ENCODE results near the gene TET2.

Gene TET2

GRCh38 chr4:105197777-105198176 is 51.1 kb downstream of the TET2 start:
- Histone ChIP-seq H3K9me3 (ENCODE audit: control insufficient read depth in 2 of 2, low read length in 2 of 2) (no peaks in the 10 kb centered on the region), H3K4me3 (ENCODE audit: low read length in 2 of 2) (no peak overlapping the region), H3K27me3 (ENCODE audit: control insufficient read depth in 1 of 2, insufficient read depth in 2 of 2, low read length in 2 of 2) (no peaks in the 10 kb centered on the region), H3K4me1 (ENCODE audit: control insufficient read depth, insufficient read depth, low read length) (peaks cover 3% of the 10 kb centered on the region), H3K9ac (ENCODE audit: low read length in 2 of 2) (no peak overlapping the region), H3K27ac (ENCODE audit: low read length) (no peak overlapping the region), H3K36me3 (ENCODE audit: control insufficient read depth in 2 of 2, insufficient read depth in 2 of 2, low read length in 2 of 2) (no peaks in the 10 kb centered on the region)

GRCh38 chr4:105198541-105198940 is 51.9 kb downstream of the TET2 start:
- Histone ChIP-seq H3K27ac (ENCODE audit: low read length) (no peak overlapping the region), H3K4me1 (ENCODE audit: control insufficient read depth, insufficient read depth, low read length) (no peaks in the 10 kb centered on the region), H3K36me3 (ENCODE audit: control insufficient read depth in 2 of 2, insufficient read depth in 2 of 2, low read length in 2 of 2) (no peaks in the 10 kb centered on the region), H3K9ac (ENCODE audit: low read length in 2 of 2) (no peak overlapping the region), H3K9me3 (ENCODE audit: control insufficient read depth in 2 of 2, low read length in 2 of 2) (no peaks in the 10 kb centered on the region), H3K27me3 (ENCODE audit: control insufficient read depth in 1 of 2, insufficient read depth in 2 of 2, low read length in 2 of 2) (no peaks in the 10 kb centered on the region), H3K4me3 (ENCODE audit: low read length in 2 of 2) (no peak overlapping the region)

GRCh38 chr4:105206214-105206613 is 59.5 kb downstream of the TET2 start:
- no peak overlapping the region for H3K4me3 ChIP-seq (ENCODE audit: low read length in 2 of 2)
- no peak overlapping the region for H3K27ac ChIP-seq (ENCODE audit: low read length)
- no peaks in the 10 kb centered on the region for H3K4me1 ChIP-seq (ENCODE audit: control insufficient read depth, insufficient read depth, low read length)
- H3K9ac ChIP-seq (ENCODE audit: low read length in 2 of 2) = no peak overlapping the region
- no peaks in the 10 kb centered on the region for H3K27me3 ChIP-seq (ENCODE audit: control insufficient read depth in 1 of 2, insufficient read depth in 2 of 2, low read length in 2 of 2)
- H3K36me3 ChIP-seq (ENCODE audit: control insufficient read depth in 2 of 2, insufficient read depth in 2 of 2, low read length in 2 of 2) = peaks cover 0 to 2% of the 10 kb centered on the region in 2 donors
- no peaks in the 10 kb centered on the region for H3K9me3 ChIP-seq (ENCODE audit: control insufficient read depth in 2 of 2, low read length in 2 of 2)

GRCh38 chr4:105207386-105207785 is 60.7 kb downstream of the TET2 start:
- Histone ChIP-seq H3K36me3 (ENCODE audit: control insufficient read depth in 2 of 2, insufficient read depth in 2 of 2, low read length in 2 of 2) (peaks cover 0 to 2% of the 10 kb centered on the region in 2 donors), H3K9me3 (ENCODE audit: control insufficient read depth in 2 of 2, low read length in 2 of 2) (no peaks in the 10 kb centered on the region), H3K27ac (ENCODE audit: low read length) (no peak overlapping the region), H3K4me3 (ENCODE audit: low read length in 2 of 2) (no peak overlapping the region), H3K27me3 (ENCODE audit: control insufficient read depth in 1 of 2, insufficient read depth in 2 of 2, low read length in 2 of 2) (no peaks in the 10 kb centered on the region), H3K9ac (ENCODE audit: low read length in 2 of 2) (no peak overlapping the region), H3K4me1 (ENCODE audit: control insufficient read depth, insufficient read depth, low read length) (no peaks in the 10 kb centered on the region)

- no peak overlapping the region for H3K4me3 ChIP-seq (ENCODE audit: low read length in 2 of 2)
- H3K4me1 ChIP-seq (ENCODE audit: control insufficient read depth, insufficient read depth, low read length) = no peaks in the 10 kb centered on the region
- no peak overlapping the region for H3K9ac ChIP-seq (ENCODE audit: low read length in 2 of 2)
- no peak overlapping the region for H3K27ac ChIP-seq (ENCODE audit: low read length)
- H3K9me3 ChIP-seq (ENCODE audit: control insufficient read depth in 2 of 2, low read length in 2 of 2) = no peaks in the 10 kb centered on the region
- H3K36me3 ChIP-seq (ENCODE audit: control insufficient read depth in 2 of 2, insufficient read depth in 2 of 2, low read length in 2 of 2) = peaks cover 0 to 2% of the 10 kb centered on the region in 2 donors
- H3K27me3 ChIP-seq (ENCODE audit: control insufficient read depth in 1 of 2, insufficient read depth in 2 of 2, low read length in 2 of 2) = no peaks in the 10 kb centered on the region
Measured at GRCh38 chr4:105208561-105208960, 61.9 kb downstream of the TET2 start.

- no peaks in the 10 kb centered on the region for H3K4me1 ChIP-seq (ENCODE audit: control insufficient read depth, insufficient read depth, low read length)
- no peaks in the 10 kb centered on the region for H3K9me3 ChIP-seq (ENCODE audit: control insufficient read depth in 2 of 2, low read length in 2 of 2)
- no peaks in the 10 kb centered on the region for H3K27me3 ChIP-seq (ENCODE audit: control insufficient read depth in 1 of 2, insufficient read depth in 2 of 2, low read length in 2 of 2)
- no peak overlapping the region for H3K27ac ChIP-seq (ENCODE audit: low read length)
- H3K4me3 ChIP-seq (ENCODE audit: low read length in 2 of 2) = no peak overlapping the region
- peaks cover 0 to 2% of the 10 kb centered on the region in 2 donors for H3K36me3 ChIP-seq (ENCODE audit: control insufficient read depth in 2 of 2, insufficient read depth in 2 of 2, low read length in 2 of 2)
- no peak overlapping the region for H3K9ac ChIP-seq (ENCODE audit: low read length in 2 of 2)
Measured at GRCh38 chr4:105210916-105211315, 64.2 kb downstream of the TET2 start.

- no peak overlapping the region for H3K27ac ChIP-seq (ENCODE audit: low read length)
- no peak overlapping the region for H3K9ac ChIP-seq (ENCODE audit: low read length in 2 of 2)
- no peaks in the 10 kb centered on the region for H3K27me3 ChIP-seq (ENCODE audit: control insufficient read depth in 1 of 2, insufficient read depth in 2 of 2, low read length in 2 of 2)
- H3K4me3 ChIP-seq (ENCODE audit: low read length in 2 of 2) = no peak overlapping the region
- no peaks in the 10 kb centered on the region for H3K36me3 ChIP-seq (ENCODE audit: control insufficient read depth in 2 of 2, insufficient read depth in 2 of 2, low read length in 2 of 2)
- no peaks in the 10 kb centered on the region for H3K4me1 ChIP-seq (ENCODE audit: control insufficient read depth, insufficient read depth, low read length)
- no peaks in the 10 kb centered on the region for H3K9me3 ChIP-seq (ENCODE audit: control insufficient read depth in 2 of 2, low read length in 2 of 2)
Measured at GRCh38 chr4:105215609-105216313, 69.1 kb downstream of the TET2 start.

- no peaks in the 10 kb centered on the region for H3K9me3 ChIP-seq (ENCODE audit: control insufficient read depth in 2 of 2, low read length in 2 of 2)
- H3K4me3 ChIP-seq (ENCODE audit: low read length in 2 of 2) = no peak overlapping the region
- H3K27ac ChIP-seq (ENCODE audit: low read length) = no peak overlapping the region
- no peaks in the 10 kb centered on the region for H3K27me3 ChIP-seq (ENCODE audit: control insufficient read depth in 1 of 2, insufficient read depth in 2 of 2, low read length in 2 of 2)
- no peak overlapping the region for H3K9ac ChIP-seq (ENCODE audit: low read length in 2 of 2)
- no peaks in the 10 kb centered on the region for H3K36me3 ChIP-seq (ENCODE audit: control insufficient read depth in 2 of 2, insufficient read depth in 2 of 2, low read length in 2 of 2)
- H3K4me1 ChIP-seq (ENCODE audit: control insufficient read depth, insufficient read depth, low read length) = no peaks in the 10 kb centered on the region
Measured at GRCh38 chr4:105225500-105225899, 78.8 kb downstream of the TET2 start.

GRCh38 chr4:105227054-105227453 is 80.4 kb downstream of the TET2 start:
- H3K36me3 ChIP-seq (ENCODE audit: control insufficient read depth in 2 of 2, insufficient read depth in 2 of 2, low read length in 2 of 2) = no peaks in the 10 kb centered on the region
- H3K4me3 ChIP-seq (ENCODE audit: low read length in 2 of 2) = no peak overlapping the region
- H3K9ac ChIP-seq (ENCODE audit: low read length in 2 of 2) = no peak overlapping the region
- H3K9me3 ChIP-seq (ENCODE audit: control insufficient read depth in 2 of 2, low read length in 2 of 2) = no peaks in the 10 kb centered on the region
- H3K27ac ChIP-seq (ENCODE audit: low read length) = no peak overlapping the region
- no peaks in the 10 kb centered on the region for H3K4me1 ChIP-seq (ENCODE audit: control insufficient read depth, insufficient read depth, low read length)
- no peaks in the 10 kb centered on the region for H3K27me3 ChIP-seq (ENCODE audit: control insufficient read depth in 1 of 2, insufficient read depth in 2 of 2, low read length in 2 of 2)

GRCh38 chr4:105230287-105230686 is 83.6 kb downstream of the TET2 start:
- no peaks in the 10 kb centered on the region for H3K27me3 ChIP-seq (ENCODE audit: control insufficient read depth in 1 of 2, insufficient read depth in 2 of 2, low read length in 2 of 2)
- H3K4me1 ChIP-seq (ENCODE audit: control insufficient read depth, insufficient read depth, low read length) = no peaks in the 10 kb centered on the region
- no peak overlapping the region for H3K9ac ChIP-seq (ENCODE audit: low read length in 2 of 2)
- H3K36me3 ChIP-seq (ENCODE audit: control insufficient read depth in 2 of 2, insufficient read depth in 2 of 2, low read length in 2 of 2) = peaks cover 10 to 11% of the 10 kb centered on the region in 2 donors
- H3K4me3 ChIP-seq (ENCODE audit: low read length in 2 of 2) = no peak overlapping the region
- no peak overlapping the region for H3K27ac ChIP-seq (ENCODE audit: low read length)
- no peaks in the 10 kb centered on the region for H3K9me3 ChIP-seq (ENCODE audit: control insufficient read depth in 2 of 2, low read length in 2 of 2)

GRCh38 chr4:105232374-105232773 is 85.7 kb downstream of the TET2 start:
- no peaks in the 10 kb centered on the region for H3K27me3 ChIP-seq (ENCODE audit: control insufficient read depth in 1 of 2, insufficient read depth in 2 of 2, low read length in 2 of 2)
- H3K9me3 ChIP-seq (ENCODE audit: control insufficient read depth in 2 of 2, low read length in 2 of 2) = no peaks in the 10 kb centered on the region
- no peak overlapping the region for H3K4me3 ChIP-seq (ENCODE audit: low read length in 2 of 2)
- H3K9ac ChIP-seq (ENCODE audit: low read length in 2 of 2) = no peak overlapping the region
- no peaks in the 10 kb centered on the region for H3K4me1 ChIP-seq (ENCODE audit: control insufficient read depth, insufficient read depth, low read length)
- no peak overlapping the region for H3K27ac ChIP-seq (ENCODE audit: low read length)
- H3K36me3 ChIP-seq (ENCODE audit: control insufficient read depth in 2 of 2, insufficient read depth in 2 of 2, low read length in 2 of 2) = peaks cover 20 to 21% of the 10 kb centered on the region in 2 donors
